Esophagus squamous epithelium (tissue), 4 donors: ENCODE data around the gene LGI4.

Source experiments
- CTCF ChIP-seq, 6 experiments: fragments of 450-650 bp in 4 of 6; fragments of 200-600 bp in 2 of 6; sonication (generic) in 2 of 6; IDR thresholded peaks; one replicate each; pipeline ENCODE4 v1.5.1; 2016 to 2019; ENCODE audit warnings: antibody characterized with exemption in 6 of 6, mild to moderate bottlenecking in 4 of 6, moderate library complexity in 4 of 6
- POLR2A ChIP-seq, 4 donors: fragments of 450-650 bp; IDR thresholded peaks; one replicate each; pipeline ENCODE4 v1.6.1; 2017; ENCODE audit warnings: antibody characterized with exemption in 4 of 4, mild to moderate bottlenecking in 4 of 4, moderate library complexity in 3 of 4

DNA sequence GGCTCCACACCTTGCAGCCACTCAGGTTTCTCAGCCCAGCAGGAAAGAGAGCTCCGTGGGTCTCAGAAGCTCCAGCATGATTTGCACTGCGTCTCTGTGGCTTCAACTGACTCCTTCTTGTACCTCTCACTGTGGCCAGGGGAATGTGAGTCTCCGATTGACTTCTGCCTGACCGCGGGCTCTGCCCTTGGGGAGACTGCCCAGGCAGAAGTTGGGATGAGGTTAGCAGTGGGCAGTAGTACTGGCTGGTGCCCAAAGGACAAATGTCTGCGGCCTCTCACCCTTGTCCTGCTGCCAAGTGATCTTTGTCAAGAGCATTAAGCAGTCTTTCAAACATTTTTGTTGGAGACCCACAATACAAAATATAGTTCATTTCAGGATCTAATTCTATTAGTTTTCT is 53.7 kb downstream of the LGI4 start:
- TF ChIP-seq POLR2A (IDR thresholded peaks at IDR 0.05), result no peak
- no peak for TF ChIP-seq CTCF (IDR thresholded peaks at IDR 0.05)
